PC-9 (cell line): ENCODE measurements around the gene BTG2.

ENCODE experiments used
- CTCF ChIP-seq: fragments of 200-600 bp; sonication (generic); conservative IDR thresholded peaks from 2 replicates; pipeline ENCODE4 v1.6.1; 2017; ENCODE audit warnings: mixed run types, antibody characterized with exemption, mild to moderate bottlenecking, moderate library complexity
- EZH2 ChIP-seq: fragments of 200-600 bp; sonication (generic); IDR thresholded peaks from 2 replicates; pipeline ENCODE4 v1.8.0; 2017; ENCODE audit warnings: antibody characterized with exemption, low read depth

- no peak for TF ChIP-seq CTCF
- TF ChIP-seq EZH2, result no peak
Measured at GRCh38 chr1:203273869-203274602, 31.3 kb upstream of the BTG2 start.
